GM04503 (cell line): Measurements from ENCODE around the gene ZNF132.
"Not testable (repeated sequence)": the region's sequence is repeated elsewhere in the genome, so short reads cannot be mapped to it uniquely, and the experiment has no call there.

Experiments used
- DNase-seq: peaks from one replicate; pipeline ENCODE4 v3.0.0-alpha.2; 2012; ENCODE audit warnings: low read depth

The ZNF132 gene

DNA sequence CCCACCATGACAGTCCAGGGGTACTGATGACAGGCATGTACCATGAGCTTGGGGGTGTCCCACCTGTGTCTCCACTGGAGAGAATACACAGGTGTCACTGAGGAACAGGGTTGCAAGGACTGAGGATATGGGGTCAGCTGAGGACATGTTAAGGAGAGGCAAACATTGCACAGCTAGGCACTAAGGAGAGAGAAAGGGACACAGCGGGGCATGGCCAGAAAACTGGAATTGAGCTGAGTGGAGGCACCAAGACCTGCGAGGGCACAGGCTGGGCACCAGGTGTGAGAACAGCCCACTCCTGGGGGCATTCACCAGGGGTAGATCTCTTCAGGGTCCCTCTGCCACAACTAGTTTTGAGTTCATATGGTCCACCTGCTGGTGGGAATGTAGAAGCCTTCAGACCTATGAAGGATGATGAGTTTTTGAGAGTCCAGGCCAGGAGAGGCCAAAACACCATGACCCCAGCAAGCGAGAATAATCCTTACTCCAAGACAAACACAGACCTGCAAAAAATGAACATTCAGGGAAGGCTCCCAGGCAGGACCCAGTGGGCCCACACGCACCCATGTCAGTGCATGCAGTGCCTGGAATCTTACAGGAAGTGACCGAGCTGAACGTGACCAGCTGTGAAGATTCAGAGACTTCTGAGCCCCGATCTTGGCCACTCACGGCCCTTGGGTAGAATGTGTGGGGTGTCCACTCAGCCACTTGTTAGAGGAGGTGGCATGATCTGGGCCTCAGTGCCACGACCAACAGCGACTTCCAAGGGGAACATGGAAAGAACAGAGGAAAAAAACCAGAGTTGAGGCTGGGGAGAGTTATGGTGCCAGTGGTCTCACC lies 32.9 kb downstream of the ZNF132 start:
- DNase-seq = no peak

GRCh38 chr19:58403920-58404478 lies 36.0 kb downstream of the ZNF132 start:
- DNase-seq = not testable (repeated sequence)

GRCh38 chr19:58401840-58402421 lies 38.0 kb downstream of the ZNF132 start:
- DNase-seq = no peak

DNA sequence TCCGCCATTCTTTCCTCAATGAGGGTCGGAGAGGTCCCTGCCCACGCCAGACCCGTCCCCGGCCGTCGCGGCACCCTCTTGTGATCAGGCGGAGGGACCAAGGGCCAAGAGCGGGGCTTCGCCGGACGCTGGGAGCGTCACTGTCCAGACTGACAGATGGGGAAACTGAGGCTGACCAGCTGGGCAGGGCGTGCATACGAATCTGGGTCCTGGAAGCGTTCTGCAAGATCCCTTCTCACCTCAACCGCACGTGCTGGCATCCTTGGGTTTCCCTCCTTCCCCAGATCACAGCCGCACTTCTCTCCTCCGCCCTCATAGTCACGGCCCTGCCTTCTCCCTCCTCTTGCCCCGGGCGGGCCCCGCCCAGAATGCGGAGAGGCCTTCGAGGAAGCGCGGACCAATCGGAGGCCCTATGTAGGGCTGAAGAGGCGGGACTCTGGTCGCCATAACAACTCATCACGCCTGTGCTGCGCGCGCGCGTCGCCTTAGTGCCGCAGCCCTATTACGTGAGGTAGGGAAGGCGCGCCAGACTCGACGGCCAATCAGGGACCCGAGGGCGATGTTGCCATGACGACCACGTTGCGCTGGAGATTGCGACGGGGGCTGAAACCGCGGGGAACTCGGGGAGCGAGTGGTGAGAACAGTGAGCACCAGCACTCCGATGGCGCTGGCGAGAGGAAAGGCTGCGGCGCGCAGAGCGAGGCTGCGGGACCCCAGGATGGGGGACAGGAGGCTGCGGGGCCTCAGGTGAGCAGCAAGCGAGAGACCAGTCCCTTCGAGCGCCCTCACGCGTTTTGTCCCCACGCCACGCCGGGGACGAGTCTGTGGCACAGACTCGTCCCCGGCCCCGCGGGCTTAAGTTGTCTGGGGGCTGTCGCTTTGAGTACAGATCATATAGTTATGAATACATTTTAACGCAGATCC lies 38.8 kb downstream of the ZNF132 start:
- peak; percentile 90 for DNase-seq

DNA sequence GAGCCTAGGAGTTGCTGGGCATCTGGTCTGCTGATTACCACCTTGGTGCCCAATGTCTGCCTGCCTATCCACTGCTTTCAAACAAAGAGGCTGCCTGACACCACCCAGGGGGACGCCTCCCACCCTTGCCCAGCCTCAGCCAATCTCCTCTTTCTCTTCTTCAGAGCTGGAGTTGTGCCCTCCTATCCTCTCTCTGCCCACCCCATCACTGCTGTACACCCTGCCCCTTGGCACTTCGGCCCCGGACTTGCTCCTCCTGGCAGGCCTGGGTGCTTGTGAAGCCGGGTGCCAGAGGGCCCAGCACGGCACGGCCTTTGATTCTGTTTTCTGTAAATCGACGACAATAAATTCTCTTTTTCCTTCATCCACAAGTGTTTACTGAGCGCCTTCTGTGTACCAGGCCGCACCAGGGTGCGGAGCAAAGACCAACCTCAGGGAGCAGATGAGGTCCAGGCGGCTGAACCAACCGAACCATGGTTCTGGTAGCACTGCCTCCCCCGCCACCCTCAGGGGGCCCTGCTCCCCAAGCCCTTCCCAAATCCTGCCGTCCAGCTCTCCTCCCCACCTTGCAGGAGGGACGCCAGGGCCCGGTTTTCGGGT lies 39.5 kb downstream of the ZNF132 start:
- DNase-seq = no peak

GRCh38 chr19:58399903-58400302 lies 40.0 kb downstream of the ZNF132 start:
- DNase-seq = no peak

- DNase-seq = no peak
Observed at GRCh38 chr19:58398545-58398944, 41.4 kb downstream of the ZNF132 start.

- no peak for DNase-seq
Observed at GRCh38 chr19:58398087-58398486, 41.9 kb downstream of the ZNF132 start.

DNA sequence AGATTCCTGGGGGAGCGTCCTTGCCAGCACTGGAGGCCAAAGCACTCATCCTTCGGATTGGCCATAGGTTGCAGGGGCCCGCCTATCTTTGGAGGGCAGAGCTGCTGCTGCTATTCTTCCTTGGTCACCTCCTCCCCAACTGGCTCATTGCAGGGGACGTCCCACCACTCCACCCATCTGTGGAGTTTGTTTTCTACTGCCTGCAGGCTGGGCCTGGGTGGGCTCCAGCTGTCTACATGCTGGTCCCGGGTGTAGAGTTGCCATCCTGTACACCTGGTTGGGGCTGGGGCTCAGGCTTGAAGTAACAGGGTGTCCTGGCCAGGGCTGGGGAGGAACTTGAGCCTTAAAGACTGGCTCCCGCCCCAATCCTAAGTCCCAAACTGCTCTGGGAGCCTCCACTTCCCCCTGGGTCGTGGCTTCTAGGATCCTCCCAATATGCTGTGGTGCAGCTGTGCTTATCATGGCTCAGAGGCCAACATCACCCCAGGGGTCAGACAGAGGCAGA lies 42.4 kb downstream of the ZNF132 start:
- DNase-seq = no peak

DNA sequence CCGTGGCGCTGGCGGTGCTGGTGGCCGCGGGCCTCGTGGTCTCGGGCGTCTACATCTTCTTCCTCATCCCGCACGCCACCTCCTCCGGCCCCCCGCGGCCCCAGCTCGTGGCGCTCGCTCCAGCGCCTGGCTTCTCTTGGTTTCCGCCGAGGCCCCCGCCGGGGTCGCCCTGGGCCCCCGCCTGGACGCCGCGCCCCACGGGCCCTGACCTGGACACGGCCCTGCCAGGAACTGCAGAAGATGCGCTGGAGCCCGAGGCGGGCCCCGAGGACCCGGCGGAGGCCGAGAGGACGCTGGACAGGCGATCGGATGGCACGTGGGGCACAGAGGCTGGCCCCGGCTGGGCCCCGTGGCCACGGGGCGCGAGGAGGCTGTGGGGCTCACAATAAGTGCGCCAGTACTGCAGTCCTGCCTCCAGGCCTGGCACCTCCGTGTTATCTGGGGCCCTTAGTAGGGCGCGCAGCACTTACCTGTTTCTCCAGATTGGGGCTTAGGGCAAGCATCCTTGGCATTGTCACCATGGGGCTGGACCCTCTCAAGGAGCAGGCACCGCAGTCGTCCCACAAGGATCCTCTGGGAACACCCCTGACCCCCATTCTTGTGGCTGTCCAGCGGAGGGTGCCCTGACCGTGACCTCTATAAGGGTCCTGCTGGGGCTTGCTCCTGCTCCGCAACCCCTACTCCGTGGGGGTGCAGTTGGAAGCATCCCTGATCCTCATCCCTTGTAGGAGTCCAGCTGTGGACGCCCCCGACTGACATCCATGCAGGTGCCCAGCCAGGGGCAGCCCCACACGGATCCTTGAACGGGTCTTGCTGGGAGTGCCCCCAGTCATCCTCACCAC lies 43.0 kb downstream of the ZNF132 start:
- DNase-seq = no peak

GRCh38 chr19:58395979-58396627 lies 43.9 kb downstream of the ZNF132 start:
- DNase-seq = no peak

- DNase-seq = no peak
Observed at GRCh38 chr19:58395220-58395978, 44.6 kb downstream of the ZNF132 start, which contains the start of gene RNF225. RNF225 (plus strand) TSS chr19:58395656; CDS start chr19:58396090, 434 bp downstream.

GRCh38 chr19:58394821-58395219 lies 45.1 kb downstream of the ZNF132 start:
- DNase-seq = no peak

DNA sequence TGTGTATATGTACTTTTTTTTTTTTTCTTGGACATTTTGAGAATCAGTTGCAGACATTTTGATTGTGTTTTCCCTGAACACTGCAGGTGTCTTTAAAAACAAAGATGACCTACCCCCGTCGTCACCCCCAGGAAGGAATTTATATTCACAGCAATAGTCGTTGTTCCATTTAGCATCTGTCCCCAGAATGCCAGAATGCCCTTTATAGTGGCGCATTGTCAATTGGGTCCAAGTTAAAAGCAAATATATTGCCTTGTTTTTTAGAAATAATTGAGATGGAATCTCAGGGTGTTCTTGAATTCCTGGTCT lies 46.3 kb downstream of the ZNF132 start:
- no peak for DNase-seq

DNA sequence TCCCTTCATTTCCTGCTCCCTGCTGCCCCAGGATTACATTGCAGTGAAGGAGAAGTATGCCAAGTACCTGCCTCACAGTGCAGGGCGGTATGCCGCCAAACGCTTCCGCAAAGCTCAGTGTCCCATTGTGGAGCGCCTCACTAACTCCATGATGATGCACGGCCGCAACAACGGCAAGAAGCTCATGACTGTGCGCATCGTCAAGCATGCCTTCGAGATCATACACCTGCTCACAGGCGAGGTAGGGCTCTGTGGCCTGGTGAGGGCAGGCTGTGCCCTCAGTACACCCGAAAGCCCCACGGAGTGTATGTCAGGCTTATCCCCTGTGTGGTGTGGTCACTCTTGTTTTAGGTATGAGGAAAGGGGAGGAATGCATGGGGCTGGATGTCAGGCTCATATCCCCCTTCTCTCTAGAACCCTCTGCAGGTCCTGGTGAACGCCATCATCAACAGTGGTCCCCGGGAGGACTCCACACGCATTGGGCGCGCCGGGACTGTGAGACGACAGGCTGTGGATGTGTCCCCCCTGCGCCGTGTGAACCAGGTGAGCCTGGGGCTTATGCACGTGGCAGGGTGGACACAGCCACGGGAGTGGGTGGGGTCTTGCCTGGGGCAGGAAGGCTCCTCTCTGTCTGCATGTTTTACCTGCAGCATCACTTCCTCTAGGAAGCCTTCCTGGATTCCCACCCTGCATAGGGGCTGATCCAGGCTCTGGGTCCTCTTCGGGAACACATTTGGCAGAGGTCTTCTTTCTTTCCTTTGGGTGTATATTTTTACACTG lies 46.8 kb downstream of the ZNF132 start:
- DNase-seq = no peak

DNA sequence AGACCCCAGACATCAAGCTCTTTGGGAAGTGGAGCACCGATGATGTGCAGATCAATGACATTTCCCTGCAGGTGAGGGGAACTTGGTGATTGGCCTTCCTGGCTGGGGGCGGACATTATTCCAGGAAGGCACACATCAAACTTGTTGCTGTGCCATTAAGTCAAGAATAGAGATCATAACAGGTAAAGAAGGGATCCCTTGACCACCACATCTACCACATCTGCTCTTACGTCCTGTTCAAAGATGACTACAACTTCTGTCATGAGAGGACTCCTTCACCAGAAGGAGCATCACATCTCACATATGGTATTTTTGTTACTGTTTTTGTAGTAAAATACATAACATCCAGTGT lies 51.8 kb downstream of the ZNF132 start:
- no peak for DNase-seq

GRCh38 chr19:58387338-58388174 lies 52.4 kb downstream of the ZNF132 start:
- DNase-seq = no peak
